SIG-M5 treated with dmso at 0.1 percent for 504 hours (cell line): ENCODE data around the gene TMPRSS6.

Experiments
- DNase-seq: peaks from one replicate; lab custom pipeline; 2025; ENCODE audit not compliant: unreplicated experiment; lab: John Stamatoyannopoulos, UW

The TMPRSS6 gene

GRCh38 chr22:37032535-37033460, 76.7 kb downstream of the TMPRSS6 start:
- peak; percentile 88 for DNase-seq

- no peak for DNase-seq
Observed at GRCh38 chr22:37032134-37032534, 77.4 kb downstream of the TMPRSS6 start.

GRCh38 chr22:37030560-37031281, 78.8 kb downstream of the TMPRSS6 start:
- DNase-seq, result no peak

GRCh38 chr22:37028692-37029674, 80.5 kb downstream of the TMPRSS6 start:
- DNase-seq, result no peak

- no peak for DNase-seq
Observed at GRCh38 chr22:37027556-37027955, 82.0 kb downstream of the TMPRSS6 start.

GRCh38 chr22:37026325-37026724, 83.2 kb downstream of the TMPRSS6 start:
- no peak for DNase-seq

GRCh38 chr22:37025500-37026070, 83.9 kb downstream of the TMPRSS6 start:
- no peak for DNase-seq

GRCh38 chr22:37024339-37025157, 85.0 kb downstream of the TMPRSS6 start:
- DNase-seq, result no peak

- no peak for DNase-seq
Observed at GRCh38 chr22:37023743-37024338, 85.7 kb downstream of the TMPRSS6 start.

GRCh38 chr22:37022483-37023337, 86.8 kb downstream of the TMPRSS6 start:
- no peak for DNase-seq

- no peak for DNase-seq
Observed at GRCh38 chr22:37021710-37022482, 87.6 kb downstream of the TMPRSS6 start.

- DNase-seq, result no peak
Observed at GRCh38 chr22:37021041-37021440, 88.5 kb downstream of the TMPRSS6 start.

- peak; percentile 46 for DNase-seq
Observed at GRCh38 chr22:37020192-37020479, 89.4 kb downstream of the TMPRSS6 start.

- peak; percentile 56 for DNase-seq
Observed at GRCh38 chr22:37019309-37020191, 90.0 kb downstream of the TMPRSS6 start, which contains the start of the genes MPST and TST. Gene MPST (plus strand): TSS chr22:37019742. CDS start chr22:37019837, 95 bp downstream. Gene TST (minus strand): TSS chr22:37019447. CDS start chr22:37018732, 715 bp downstream.

- DNase-seq, result peak; percentile 25
Observed at GRCh38 chr22:37018815-37019308, 90.7 kb downstream of the TMPRSS6 start.

GRCh38 chr22:37018086-37018814, 91.3 kb downstream of the TMPRSS6 start:
- DNase-seq, result no peak
